ENCODE results near the gene SYNM.

Gene SYNM

DNA sequence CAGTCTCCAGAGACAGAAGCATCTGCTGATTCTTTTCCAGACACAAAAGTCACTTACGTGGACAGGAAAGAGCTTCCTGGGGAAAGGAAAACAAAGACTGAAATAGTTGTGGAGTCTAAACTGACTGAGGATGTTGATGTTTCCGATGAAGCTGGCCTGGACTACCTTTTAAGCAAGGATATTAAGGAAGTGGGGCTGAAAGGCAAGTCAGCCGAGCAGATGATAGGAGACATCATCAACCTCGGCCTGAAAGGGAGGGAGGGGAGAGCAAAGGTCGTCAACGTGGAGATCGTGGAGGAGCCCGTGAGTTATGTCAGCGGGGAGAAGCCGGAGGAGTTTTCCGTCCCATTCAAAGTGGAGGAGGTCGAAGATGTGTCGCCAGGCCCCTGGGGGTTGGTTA, 25.4 kb downstream of the SYNM start:
- TF ChIP-seq EZH2phosphoT487 (IDR thresholded peaks at IDR 0.05; ENCODE audit: low read length) (no peak), EZH2 (optimal IDR thresholded peaks at IDR 0.05; ENCODE audit: low read depth, low read length) (no peak)
- TF ChIP-seq, protein P1, sequence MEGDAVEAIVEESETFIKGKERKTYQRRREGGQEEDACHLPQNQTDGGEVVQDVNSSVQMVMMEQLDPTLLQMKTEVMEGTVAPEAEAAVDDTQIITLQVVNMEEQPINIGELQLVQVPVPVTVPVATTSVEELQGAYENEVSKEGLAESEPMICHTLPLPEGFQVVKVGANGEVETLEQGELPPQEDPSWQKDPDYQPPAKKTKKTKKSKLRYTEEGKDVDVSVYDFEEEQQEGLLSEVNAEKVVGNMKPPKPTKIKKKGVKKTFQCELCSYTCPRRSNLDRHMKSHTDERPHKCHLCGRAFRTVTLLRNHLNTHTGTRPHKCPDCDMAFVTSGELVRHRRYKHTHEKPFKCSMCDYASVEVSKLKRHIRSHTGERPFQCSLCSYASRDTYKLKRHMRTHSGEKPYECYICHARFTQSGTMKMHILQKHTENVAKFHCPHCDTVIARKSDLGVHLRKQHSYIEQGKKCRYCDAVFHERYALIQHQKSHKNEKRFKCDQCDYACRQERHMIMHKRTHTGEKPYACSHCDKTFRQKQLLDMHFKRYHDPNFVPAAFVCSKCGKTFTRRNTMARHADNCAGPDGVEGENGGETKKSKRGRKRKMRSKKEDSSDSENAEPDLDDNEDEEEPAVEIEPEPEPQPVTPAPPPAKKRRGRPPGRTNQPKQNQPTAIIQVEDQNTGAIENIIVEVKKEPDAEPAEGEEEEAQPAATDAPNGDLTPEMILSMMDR (IDR thresholded peaks at IDR 0.05; ENCODE audit: low read length), result no peak

DNA sequence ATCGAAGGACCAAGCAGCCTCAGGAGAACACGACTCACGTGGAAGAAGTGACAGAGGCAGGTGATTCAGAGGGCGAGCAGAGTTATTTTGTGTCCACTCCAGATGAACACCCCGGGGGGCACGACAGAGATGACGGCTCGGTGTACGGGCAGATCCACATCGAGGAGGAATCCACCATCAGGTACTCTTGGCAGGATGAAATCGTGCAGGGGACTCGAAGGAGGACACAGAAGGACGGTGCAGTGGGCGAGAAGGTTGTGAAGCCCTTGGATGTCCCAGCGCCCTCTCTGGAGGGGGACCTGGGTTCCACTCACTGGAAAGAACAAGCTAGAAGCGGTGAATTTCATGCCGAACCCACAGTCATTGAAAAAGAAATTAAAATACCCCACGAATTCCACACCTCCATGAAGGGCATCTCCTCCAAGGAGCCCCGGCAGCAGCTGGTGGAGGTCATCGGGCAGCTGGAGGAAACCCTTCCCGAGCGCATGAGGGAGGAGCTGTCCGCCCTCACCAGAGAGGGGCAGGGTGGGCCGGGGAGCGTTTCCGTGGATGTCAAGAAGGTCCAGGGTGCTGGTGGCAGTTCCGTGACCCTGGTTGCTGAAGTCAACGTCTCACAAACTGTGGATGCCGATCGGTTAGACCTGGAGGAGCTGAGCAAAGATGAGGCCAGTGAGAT, 26.0 kb downstream of the SYNM start:
- Histone ChIP-seq H3K9ac (ENCODE audit: low read length) (no peak overlapping the region), H2AFZ (ENCODE audit: low read length) (no peak overlapping the region), H3K4me3 (ENCODE audit: low read length) (no peak overlapping the region), H3K79me2 (ENCODE audit: low read length) (no peaks in the 10 kb centered on the region), H4K20me1 (ENCODE audit: insufficient read depth, low read length) (no peaks in the 10 kb centered on the region), H3F3A (ENCODE audit: insufficient read depth, low read length) (no peaks in the 10 kb centered on the region), H3K4me2 (ENCODE audit: low read depth, low read length) (no peak overlapping the region), H3K9me3 (replicated peaks; ENCODE audit: insufficient read depth, low read length) (no peaks in the 10 kb centered on the region), H3K9me2 (replicated peaks; ENCODE audit: insufficient read depth, low read length) (no peaks in the 10 kb centered on the region), H3K36me3 (replicated peaks; ENCODE audit: insufficient read depth, low read length) (no peaks in the 10 kb centered on the region), H3K27ac (ENCODE audit: low read length) (no peak overlapping the region), H3K27me3 (replicated peaks; ENCODE audit: insufficient read depth, low read length) (no peaks in the 10 kb centered on the region), H3K4me1 (ENCODE audit: low read length) (peaks cover 19% of the 10 kb centered on the region)
- DNase-seq, result no peak
- TF ChIP-seq EZH2 (optimal IDR thresholded peaks at IDR 0.05; ENCODE audit: low read depth, low read length) (no peak), EZH2phosphoT487 (IDR thresholded peaks at IDR 0.05; ENCODE audit: low read length) (no peak)
- TF ChIP-seq, protein P1 (IDR thresholded peaks at IDR 0.05; ENCODE audit: low read length), result no peak

More for the DNA sequence above, 25.4 kb downstream of the SYNM start:
- Histone ChIP-seq H3K4me3 (ENCODE audit: low read length) (no peak overlapping the region), H3K27me3 (replicated peaks; ENCODE audit: insufficient read depth, low read length) (no peaks in the 10 kb centered on the region), H3K9me2 (replicated peaks; ENCODE audit: insufficient read depth, low read length) (no peaks in the 10 kb centered on the region), H3K4me1 (ENCODE audit: low read length) (peaks cover 13% of the 10 kb centered on the region), H3K27ac (ENCODE audit: low read length) (no peak overlapping the region), H4K20me1 (ENCODE audit: insufficient read depth, low read length) (no peaks in the 10 kb centered on the region), H3K9me3 (replicated peaks; ENCODE audit: insufficient read depth, low read length) (no peaks in the 10 kb centered on the region), H3K79me2 (ENCODE audit: low read length) (no peaks in the 10 kb centered on the region), H3K9ac (ENCODE audit: low read length) (no peak overlapping the region), H3K4me2 (ENCODE audit: low read depth, low read length) (no peak overlapping the region), H2AFZ (ENCODE audit: low read length) (no peak overlapping the region), H3K36me3 (replicated peaks; ENCODE audit: insufficient read depth, low read length) (no peaks in the 10 kb centered on the region), H3F3A (ENCODE audit: insufficient read depth, low read length) (no peaks in the 10 kb centered on the region)
- DNase-seq, result no peak

DNA sequence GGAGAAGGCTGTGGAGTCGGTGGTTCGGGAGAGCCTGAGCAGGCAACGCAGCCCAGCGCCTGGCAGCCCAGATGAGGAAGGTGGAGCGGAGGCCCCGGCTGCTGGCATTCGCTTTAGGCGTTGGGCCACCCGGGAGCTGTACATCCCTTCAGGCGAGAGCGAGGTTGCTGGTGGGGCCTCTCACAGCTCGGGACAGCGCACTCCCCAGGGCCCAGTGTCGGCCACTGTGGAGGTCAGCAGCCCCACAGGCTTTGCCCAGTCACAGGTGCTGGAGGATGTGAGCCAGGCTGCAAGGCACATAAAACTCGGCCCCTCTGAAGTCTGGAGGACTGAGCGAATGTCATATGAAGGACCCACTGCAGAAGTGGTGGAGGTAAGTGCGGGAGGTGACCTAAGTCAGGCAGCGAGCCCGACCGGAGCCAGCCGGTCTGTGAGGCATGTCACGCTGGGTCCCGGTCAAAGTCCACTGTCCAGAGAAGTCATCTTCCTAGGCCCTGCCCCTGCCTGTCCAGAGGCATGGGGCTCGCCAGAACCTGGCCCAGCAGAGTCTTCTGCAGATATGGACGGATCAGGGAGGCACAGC, 26.7 kb downstream of the SYNM start:
- no peak overlapping the region for H2AFZ ChIP-seq (ENCODE audit: low read length)
- H3K4me2 ChIP-seq (ENCODE audit: low read depth, low read length), result no peak overlapping the region
- DNase-seq, result no peak
- no peaks in the 10 kb centered on the region for H4K20me1 ChIP-seq (ENCODE audit: insufficient read depth, low read length)
- no peaks in the 10 kb centered on the region for H3F3A ChIP-seq (ENCODE audit: insufficient read depth, low read length)
- peaks cover 20% of the 10 kb centered on the region for H3K4me1 ChIP-seq (ENCODE audit: low read length)
- no peaks in the 10 kb centered on the region for H3K79me2 ChIP-seq (ENCODE audit: low read length)
- TF ChIP-seq EZH2phosphoT487 (IDR thresholded peaks at IDR 0.05; ENCODE audit: low read length) (no peak), EZH2 (optimal IDR thresholded peaks at IDR 0.05; ENCODE audit: low read depth, low read length) (no peak)
- TF ChIP-seq, protein P1 (IDR thresholded peaks at IDR 0.05; ENCODE audit: low read length), result no peak
- no peaks in the 10 kb centered on the region for H3K36me3 ChIP-seq (replicated peaks; ENCODE audit: insufficient read depth, low read length)
- H3K9ac ChIP-seq (ENCODE audit: low read length), result no peak overlapping the region
- H3K27ac ChIP-seq (ENCODE audit: low read length), result no peak overlapping the region
- H3K9me3 ChIP-seq (replicated peaks; ENCODE audit: insufficient read depth, low read length), result no peaks in the 10 kb centered on the region
- H3K4me3 ChIP-seq (ENCODE audit: low read length), result no peak overlapping the region
- no peaks in the 10 kb centered on the region for H3K27me3 ChIP-seq (replicated peaks; ENCODE audit: insufficient read depth, low read length)
- no peaks in the 10 kb centered on the region for H3K9me2 ChIP-seq (replicated peaks; ENCODE audit: insufficient read depth, low read length)
